NOMO-1 treated with dmso at 0.1 percent for 144 hours (cell line): Measurements from ENCODE around the gene RPL21.
"Not testable (repeated sequence)": the region's sequence is repeated elsewhere in the genome, so short reads cannot be mapped to it uniquely, and the experiment has no call there.

Experiments used
- DNase-seq: peaks from one replicate; lab custom pipeline; 2025; ENCODE audit not compliant: unreplicated experiment; lab: John Stamatoyannopoulos, UW

Gene RPL21

GRCh38 chr13:27283906-27284493, 32.6 kb downstream of the RPL21 start:
- peak; percentile 30 for DNase-seq

GRCh38 chr13:27288392-27288791, 37.0 kb downstream of the RPL21 start:
- DNase-seq, result no peak

GRCh38 chr13:27289011-27289665, 37.8 kb downstream of the RPL21 start:
- DNase-seq, result no peak

GRCh38 chr13:27290715-27291114, 39.4 kb downstream of the RPL21 start:
- no peak for DNase-seq

- DNase-seq, result not testable (repeated sequence)
These were observed 40.6 kb downstream of the RPL21 start for GRCh38 chr13:27291967-27292366.

GRCh38 chr13:27293076-27293691, 41.8 kb downstream of the RPL21 start:
- no peak for DNase-seq

GRCh38 chr13:27293873-27294515, 42.6 kb downstream of the RPL21 start:
- no peak for DNase-seq

GRCh38 chr13:27295096-27295495, 43.7 kb downstream of the RPL21 start:
- DNase-seq, result no peak

- DNase-seq, result no peak
These were observed 44.3 kb downstream of the RPL21 start for GRCh38 chr13:27295660-27296059.

GRCh38 chr13:27296496-27296895, 45.1 kb downstream of the RPL21 start:
- no peak for DNase-seq

- DNase-seq, result no peak
These were observed 47.5 kb downstream of the RPL21 start for GRCh38 chr13:27298849-27299248.

- DNase-seq, result not testable (repeated sequence)
These were observed 49.0 kb downstream of the RPL21 start for GRCh38 chr13:27300406-27300805.

GRCh38 chr13:27300941-27301586, 49.7 kb downstream of the RPL21 start:
- DNase-seq, result no peak

- DNase-seq, result no peak
These were observed 51.4 kb downstream of the RPL21 start for GRCh38 chr13:27302643-27303262.

- DNase-seq, result no peak
These were observed 52.7 kb downstream of the RPL21 start for GRCh38 chr13:27304099-27304498.

- no peak for DNase-seq
These were observed 53.3 kb downstream of the RPL21 start for GRCh38 chr13:27304611-27305010.
